Spinal cord (tissue), 10 donors: ENCODE results near the gene STMN3. TPM values are rescaled to one million over a fixed set of nuclear protein-coding genes. Genes with fewer than 3 reads are reported as not detected.
"Not testable (repeated sequence)": the region's sequence is repeated elsewhere in the genome, so short reads cannot be mapped to it uniquely, and the experiment has no call there.

ENCODE experiments used
- DNase-seq, 6 donors: peaks; one replicate each; pipeline versions ENCODE4 v3.0.0 to v3.0.0-alpha.2; 2013 to 2015; ENCODE audit warnings: low spot score in 6 of 6, low read depth in 4 of 6
- H3K27ac ChIP-seq: one replicate; pipeline ENCODE4 v1.5.1; 2013; ENCODE audit warnings: low read depth, low read length, control low read depth
- H3K27me3 ChIP-seq: one replicate; pipeline ENCODE4 v1.6.1; 2013; ENCODE audit warnings: low read length; ENCODE audit not compliant: control insufficient read depth, insufficient read depth
- H3K36me3 ChIP-seq: one replicate; pipeline ENCODE4 v1.6.1; 2013; ENCODE audit warnings: low read length; ENCODE audit not compliant: control insufficient read depth, insufficient read depth
- H3K4me1 ChIP-seq: one replicate; pipeline ENCODE4 v1.6.1; 2013; ENCODE audit warnings: low read length; ENCODE audit not compliant: control insufficient read depth, insufficient read depth
- H3K4me3 ChIP-seq: one replicate; pipeline ENCODE4 v1.5.1; 2013; ENCODE audit warnings: low read depth, low read length, control low read depth
- H3K9me3 ChIP-seq: one replicate; pipeline ENCODE4 v1.6.1; 2013; ENCODE audit warnings: low read length; ENCODE audit not compliant: control insufficient read depth, insufficient read depth
- WGBS: methylation state at CpG from one replicate; pipeline ENCODE4 v1.1.5; 2013; ENCODE audit warnings: missing lambda C conversion rate; ENCODE audit not compliant: insufficient coverage; 5-methylcytosine and 5-hydroxymethylcytosine counted together
- polyA plus RNA-seq, 2 donors: library from polyadenylated mRNA; unstranded; fragments of 120-200 nt; gene quantifications; one replicate each; pipeline ENCODE4 v1.2.1, GENCODE V29; 2013; ENCODE audit not compliant: insufficient read length in 2 of 2
- total RNA-seq, 2 donors: library from RNA; depleted of rRNA in 1 of 2; stranded (reverse); fragments of 120-200 nt in 1 of 2; fragments of >200 nt in 1 of 2; gene quantifications; one replicate each; pipeline versions ENCODE4 v1.2.3 to v1.2.4, GENCODE V29; 2013 to 2014
- donor health status: healthy.

STMN3 gene
- total and polyA plus RNA-seq, 4 donors = 137 to 495 (median 318) TPM

- Histone ChIP-seq H3K27me3 (no peaks in the 10 kb centered on the region), H3K27ac (no peak overlapping the region), H3K9me3 (no peaks in the 10 kb centered on the region), H3K4me3 (no peak overlapping the region), H3K36me3 (peaks cover 64% of the 10 kb centered on the region), H3K4me1 (no peaks in the 10 kb centered on the region)
- DNase-seq = no peak
- 91% methylated on average over 11 of the region's 11 CpGs for WGBS
Measured at GRCh38 chr20:63618291-63618980, 34.8 kb downstream of the STMN3 start.

- peaks cover 68% of the 10 kb centered on the region for H3K36me3 ChIP-seq
- no peak overlapping the region for H3K4me3 ChIP-seq
- no peaks in the 10 kb centered on the region for H3K4me1 ChIP-seq
- 88% methylated on average over 8 of the region's 8 CpGs for WGBS
- no peaks in the 10 kb centered on the region for H3K9me3 ChIP-seq
- no peak for DNase-seq
- no peaks in the 10 kb centered on the region for H3K27me3 ChIP-seq
- no peak overlapping the region for H3K27ac ChIP-seq
Measured at GRCh38 chr20:63617876-63618265, 35.4 kb downstream of the STMN3 start.

GRCh38 chr20:63617092-63617875, 35.9 kb downstream of the STMN3 start:
- Histone ChIP-seq H3K27ac (no peak overlapping the region), H3K36me3 (peaks cover 69% of the 10 kb centered on the region), H3K9me3 (no peaks in the 10 kb centered on the region), H3K27me3 (no peaks in the 10 kb centered on the region), H3K4me3 (no peak overlapping the region), H3K4me1 (no peaks in the 10 kb centered on the region)
- 95% methylated on average over 40 of the region's 41 CpGs for WGBS
- DNase-seq = no peak

- H3K4me3 ChIP-seq, DNase-seq, H3K27ac ChIP-seq, H3K27me3 ChIP-seq, H3K4me1 ChIP-seq, H3K9me3 ChIP-seq: not testable (repeated sequence)
- H3K36me3 ChIP-seq = peaks cover 68% of the 10 kb centered on the region
- 100% methylated on average over 2 of the region's 18 CpGs for WGBS
Measured at GRCh38 chr20:63613863-63614594, 39.2 kb downstream of the STMN3 start.

GRCh38 chr20:63612276-63612931, 40.8 kb downstream of the STMN3 start:
- no peaks in the 10 kb centered on the region for H3K27me3 ChIP-seq
- peaks cover 52% of the 10 kb centered on the region for H3K36me3 ChIP-seq
- H3K4me3 ChIP-seq = no peak overlapping the region
- DNase-seq = no peak
- WGBS = 88% methylated on average over 18 of the region's 20 CpGs
- H3K9me3 ChIP-seq = no peaks in the 10 kb centered on the region
- H3K27ac ChIP-seq = no peak overlapping the region
- H3K4me1 ChIP-seq = peaks cover 5% of the 10 kb centered on the region

- 86% methylated on average over 10 of the region's 10 CpGs for WGBS
- Histone ChIP-seq H3K27me3 (no peaks in the 10 kb centered on the region), H3K9me3 (no peaks in the 10 kb centered on the region), H3K4me1 (peaks cover 5% of the 10 kb centered on the region), H3K36me3 (peaks cover 46% of the 10 kb centered on the region), H3K27ac (no peak overlapping the region), H3K4me3 (no peak overlapping the region)
- no peak for DNase-seq
Measured at GRCh38 chr20:63611646-63612045, 41.6 kb downstream of the STMN3 start.

GRCh38 chr20:63610581-63611435, 42.4 kb downstream of the STMN3 start:
- 84% methylated on average over 15 of the region's 17 CpGs for WGBS
- H3K27me3 ChIP-seq = no peaks in the 10 kb centered on the region
- DNase-seq = no peak
- no peak overlapping the region for H3K4me3 ChIP-seq
- H3K27ac ChIP-seq = no peak overlapping the region
- peaks cover 5% of the 10 kb centered on the region for H3K4me1 ChIP-seq
- H3K36me3 ChIP-seq = peaks cover 39% of the 10 kb centered on the region
- H3K9me3 ChIP-seq = no peaks in the 10 kb centered on the region

GRCh38 chr20:63606686-63607085, 46.5 kb downstream of the STMN3 start:
- WGBS = 94% methylated on average over 8 of the region's 9 CpGs
- DNase-seq = no peak
- Histone ChIP-seq H3K4me1 (peaks cover 5% of the 10 kb centered on the region), H3K9me3 (no peaks in the 10 kb centered on the region), H3K36me3 (peaks cover 30% of the 10 kb centered on the region), H3K27me3 (no peaks in the 10 kb centered on the region), H3K4me3 (no peak overlapping the region), H3K27ac (no peak overlapping the region)

- 95% methylated on average over 3 of the region's 3 CpGs for WGBS
- no peaks in the 10 kb centered on the region for H3K4me1 ChIP-seq
- no peak overlapping the region for H3K27ac ChIP-seq
- H3K9me3 ChIP-seq = no peaks in the 10 kb centered on the region
- H3K4me3 ChIP-seq = no peak overlapping the region
- H3K27me3 ChIP-seq = no peaks in the 10 kb centered on the region
- H3K36me3 ChIP-seq = peaks cover 63% of the 10 kb centered on the region
- no peak for DNase-seq
Measured at GRCh38 chr20:63602321-63602720, 50.9 kb downstream of the STMN3 start.
